Lower lobe of right lung (tissue), 2 donors: ENCODE data around the gene PCAT7. TPM values are rescaled to one million over a fixed set of nuclear protein-coding genes. Genes with fewer than 3 reads are reported as not detected.
"Not testable (repeated sequence)": the region's sequence is repeated elsewhere in the genome, so short reads cannot be mapped to it uniquely, and the experiment has no call there.

Experiments
- ATAC-seq, 2 donors: fragments of 200-7000 bp; cut with Tn5 transposase; one replicate each; pipeline ENCODE4 v1.9.1; 2020 to 2022; ENCODE audit warnings: mild to moderate bottlenecking in 2 of 2, moderate library complexity in 2 of 2
- DNase-seq: peaks from one replicate; pipeline ENCODE4 v3.0.0-alpha.2; 2020
- H3K27ac ChIP-seq: fragments of 200-600 bp; one replicate; pipeline ENCODE4 v1.8.0; 2022
- H3K27me3 ChIP-seq: fragments of 200-600 bp; one replicate; pipeline ENCODE4 v1.8.0; 2022; ENCODE audit warnings: low read depth
- H3K36me3 ChIP-seq: fragments of 200-600 bp; one replicate; pipeline ENCODE4 v1.8.0; 2022; ENCODE audit warnings: mild to moderate bottlenecking
- H3K4me1 ChIP-seq: fragments of 200-600 bp; one replicate; pipeline ENCODE4 v1.8.0; 2022
- H3K4me3 ChIP-seq: fragments of 200-600 bp; one replicate; pipeline ENCODE4 v1.8.0; 2022; ENCODE audit warnings: mild to moderate bottlenecking
- H3K9me3 ChIP-seq: fragments of 200-600 bp; one replicate; pipeline ENCODE4 v1.8.0; 2022
- CTCF ChIP-seq: fragments of 200-600 bp; IDR thresholded peaks from one replicate; pipeline ENCODE4 v1.8.0; 2022; ENCODE audit warnings: antibody characterized with exemption, mild to moderate bottlenecking
- intact Hi-C: fragments of 100-400 bp; cut with DNase I; formaldehyde crosslinking; loops from one replicate; pipeline ENCODE4 v1.11.0; 2022
- total RNA-seq: library from RNA; stranded (reverse); fragmentation: NEBNext Ultra II Directional; extraction: Animal tissue kit (Norgen Biotek cat#: 25700); gene quantifications from one replicate; pipeline ENCODE4 v1.2.1, GENCODE V29; 2021
- donor health status: DM: no; HTN: yes; CAD: no; lungs with severe emphysema.

The PCAT7 gene
- total RNA-seq, 1 donor from 2014 or later = 0.30 TPM

- Histone ChIP-seq H3K9me3 (no peaks in the 10 kb centered on the region), H3K4me3 (peak overlapping the region; percentile 27), H3K4me1 (peaks cover 6% of the 10 kb centered on the region), H3K27ac (no peak overlapping the region), H3K36me3 (no peaks in the 10 kb centered on the region), H3K27me3 (no peaks in the 10 kb centered on the region)
- no peak for DNase-seq
- no peak for TF ChIP-seq CTCF
- ATAC-seq = peak; percentile 9 to 10
- intact Hi-C loops = no loop called here
Observed at GRCh38 chr9:94586814-94587213, 31.9 kb downstream of the PCAT7 start.

DNA sequence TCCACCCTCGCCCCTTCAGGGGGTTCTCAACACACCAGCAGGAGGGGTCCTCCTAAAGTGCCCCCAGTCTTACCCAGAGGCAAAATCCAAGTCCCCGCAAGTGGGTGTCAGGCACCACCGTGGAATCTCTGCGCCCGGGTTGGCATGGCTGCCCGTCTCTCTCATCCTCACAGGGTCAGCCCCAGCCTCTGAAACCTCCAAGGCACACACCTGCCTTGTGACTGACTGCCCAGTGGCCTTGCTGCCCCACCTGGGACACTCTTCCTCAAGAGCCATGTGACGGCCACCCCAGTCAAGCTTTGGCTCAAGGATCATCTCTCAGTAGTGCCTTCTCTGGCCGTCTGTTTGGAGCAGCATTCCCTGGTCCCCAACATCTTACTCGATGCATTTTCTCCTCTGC is 33.8 kb downstream of the PCAT7 start:
- DNase-seq (no peak), ATAC-seq (no peak)
- H3K9me3 ChIP-seq = no peaks in the 10 kb centered on the region
- H3K36me3 ChIP-seq = no peaks in the 10 kb centered on the region
- H3K27ac ChIP-seq = no peak overlapping the region
- intact Hi-C loops = no loop called here
- H3K4me1 ChIP-seq = peaks cover 6% of the 10 kb centered on the region
- TF ChIP-seq CTCF = no peak
- H3K4me3 ChIP-seq = no peak overlapping the region
- H3K27me3 ChIP-seq = no peaks in the 10 kb centered on the region

GRCh38 chr9:94591046-94591545 is 36.2 kb downstream of the PCAT7 start:
- H3K4me1 ChIP-seq, ATAC-seq, H3K4me3 ChIP-seq, intact Hi-C loops, H3K36me3 ChIP-seq, H3K27me3 ChIP-seq, H3K27ac ChIP-seq, H3K9me3 ChIP-seq, DNase-seq: not testable (repeated sequence)

- H3K9me3 ChIP-seq = no peaks in the 10 kb centered on the region
- H3K27ac ChIP-seq = no peak overlapping the region
- DNase-seq = no peak
- ATAC-seq = no peak
- H3K36me3 ChIP-seq = no peaks in the 10 kb centered on the region
- peaks cover 5% of the 10 kb centered on the region for H3K4me1 ChIP-seq
- no peak overlapping the region for H3K4me3 ChIP-seq
- no peak for TF ChIP-seq CTCF
- intact Hi-C loops = no loop called here
- H3K27me3 ChIP-seq = no peaks in the 10 kb centered on the region
Observed at GRCh38 chr9:94591876-94592275, 37.0 kb downstream of the PCAT7 start.

DNA sequence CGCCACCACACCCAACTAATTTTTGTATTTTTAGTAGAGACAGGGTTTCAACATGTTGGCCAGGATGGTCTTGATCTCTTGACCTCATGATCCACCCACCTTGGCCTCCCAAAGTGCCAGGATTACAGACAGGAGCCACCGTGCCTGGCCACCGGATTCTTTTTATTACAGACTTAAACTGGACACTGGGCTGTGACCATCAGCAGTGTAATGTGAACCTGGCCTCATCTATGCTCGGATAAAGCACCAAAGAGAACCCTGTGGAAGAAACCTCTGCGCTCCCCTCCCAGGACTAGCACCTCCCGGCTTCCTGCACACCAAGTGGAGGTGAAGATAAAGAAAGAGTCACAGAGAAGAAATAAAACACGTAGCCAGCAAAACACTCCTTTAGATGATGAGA is 37.8 kb downstream of the PCAT7 start:
- H3K36me3 ChIP-seq, H3K27ac ChIP-seq, H3K4me3 ChIP-seq, DNase-seq, intact Hi-C loops, H3K4me1 ChIP-seq, H3K27me3 ChIP-seq, ATAC-seq, H3K9me3 ChIP-seq: not testable (repeated sequence)

DNA sequence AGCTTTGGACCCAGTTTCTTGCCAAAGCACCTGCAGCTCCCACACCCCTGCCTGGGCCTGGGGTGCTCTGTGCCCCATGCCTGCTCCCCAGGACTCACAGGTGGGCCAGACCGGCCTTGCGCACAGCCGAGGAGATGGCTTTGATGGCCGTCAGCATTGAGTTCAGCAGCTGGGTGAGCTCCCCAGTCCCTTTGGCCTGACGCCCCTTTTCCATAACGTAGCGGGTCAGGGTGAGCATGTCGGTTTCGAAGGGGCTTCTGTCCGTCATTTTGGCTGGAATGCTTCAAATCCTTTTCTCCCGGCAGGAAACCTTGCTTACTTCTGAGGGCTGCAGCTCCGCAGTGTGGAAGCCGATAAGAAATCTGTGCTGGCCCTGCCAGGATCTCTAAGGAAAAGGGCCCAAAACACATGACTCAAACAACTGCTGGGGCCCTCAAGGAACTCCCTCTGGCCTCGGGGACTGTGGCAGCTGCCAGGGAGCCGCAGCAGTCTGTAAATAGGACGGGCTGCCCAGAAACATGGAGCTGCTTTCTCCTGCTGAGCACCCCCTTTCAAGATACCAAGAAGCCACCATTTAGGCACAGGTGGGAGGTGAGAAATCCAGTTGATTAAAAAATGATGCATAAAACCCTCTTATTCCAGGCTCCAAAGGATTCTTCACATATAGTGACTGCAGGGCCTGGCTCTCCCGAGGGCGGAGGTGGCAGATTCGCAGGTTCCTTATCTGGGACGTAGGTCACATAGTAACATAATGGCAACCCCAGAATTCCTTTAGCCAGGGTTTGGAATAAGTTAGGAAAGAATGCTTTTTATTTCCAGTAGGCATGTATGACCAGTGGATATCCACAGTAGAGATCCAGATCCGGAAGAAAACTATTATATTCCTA is 38.8 kb downstream of the PCAT7 start, which contains the start of gene FBP2:
Gene FBP2, minus strand, starts transcription at position 366 of the 887 bp plus-strand sequence. Its CDS starts 98 bp downstream, at position 268.
- Histone ChIP-seq H3K36me3 (no peaks in the 10 kb centered on the region), H3K27ac (no peak within 1 kb of the TSS), H3K9me3 (no peaks in the 10 kb centered on the region), H3K27me3 (no peaks in the 10 kb centered on the region), H3K4me1 (no peaks in the 10 kb centered on the region), H3K4me3 (no peak within 1 kb of the TSS)
- no peak for TF ChIP-seq CTCF
- no peak for DNase-seq
- intact Hi-C loops = no loop called here
- peak in 1 of 2 donors; percentile 20 for ATAC-seq
